Measurements from ENCODE around the gene LTA. TPM values are rescaled to one million over a fixed set of nuclear protein-coding genes. Genes with fewer than 3 reads are reported as not detected.

Gene LTA
- total and polyA plus RNA-seq, 2 experiments from 2014 or later = not detected

DNA sequence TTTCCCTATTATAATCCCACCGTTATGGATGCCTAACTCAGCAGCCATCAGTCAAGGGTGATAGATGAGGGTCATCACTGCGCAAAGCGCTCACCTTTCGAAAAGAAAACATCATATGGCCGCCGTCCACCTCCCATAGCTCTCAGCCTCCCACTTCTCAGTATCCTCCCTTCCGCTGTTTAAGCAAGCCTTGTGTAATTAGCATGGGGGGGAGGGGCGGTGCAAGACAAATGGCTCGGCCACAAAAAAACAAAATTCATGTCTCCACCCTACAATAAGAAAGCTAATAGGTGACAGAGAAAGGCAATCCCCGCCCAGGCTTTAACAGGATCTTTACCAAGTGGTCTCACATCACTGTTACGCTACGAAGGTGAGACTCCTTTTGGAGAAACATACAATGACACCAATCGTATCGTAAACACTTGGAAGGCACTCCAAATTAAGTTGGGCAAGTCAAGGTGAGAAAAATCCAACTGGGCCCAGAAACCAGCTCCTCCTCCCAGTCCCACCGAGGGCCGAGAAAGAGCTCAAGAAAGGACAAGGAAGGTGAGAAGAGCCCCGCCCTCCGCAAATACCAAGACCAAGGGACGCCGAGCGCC is 30.9 kb upstream of the LTA start:
- Histone ChIP-seq H2AFZ (no peak overlapping the region), H3K4me3 (peak overlapping the region; percentile 80), H3K36me3 (ENCODE audit: insufficient read depth) (peaks cover 42% of the 10 kb centered on the region), H3K9me2 (ENCODE audit: insufficient read depth) (no peaks in the 10 kb centered on the region), H4K20me1 (replicated peaks; ENCODE audit: insufficient read depth) (peaks cover 48% of the 10 kb centered on the region), H3K4me2 (peak overlapping the region; percentile 94), H3K4me1 (ENCODE audit: insufficient read depth) (peaks cover 27% of the 10 kb centered on the region), H3F3A (replicated peaks; ENCODE audit: low read depth) (peaks cover 28% of the 10 kb centered on the region), H3K27ac (ENCODE audit: low read depth) (peak overlapping the region; percentile 99), H3K79me2 (replicated peaks; ENCODE audit: insufficient read depth) (peaks cover 63% of the 10 kb centered on the region), H3K27me3 (ENCODE audit: insufficient read depth) (no peaks in the 10 kb centered on the region)
- H3K4me3 Mint-ChIP-seq = peak overlapping the region; percentile 98
- peaks cover 56% of the 10 kb centered on the region for H3K36me3 Mint-ChIP-seq (ENCODE audit: low read depth)
- H3K9me3 Mint-ChIP-seq = no peaks in the 10 kb centered on the region; the same call in 2 of the 3 replicates
- peak; percentile 72 for DNase-seq (ENCODE audit: low spot score)
- peak overlapping the region; percentile 99 for H3K27ac Mint-ChIP-seq
- TF ChIP-seq, protein P1, sequence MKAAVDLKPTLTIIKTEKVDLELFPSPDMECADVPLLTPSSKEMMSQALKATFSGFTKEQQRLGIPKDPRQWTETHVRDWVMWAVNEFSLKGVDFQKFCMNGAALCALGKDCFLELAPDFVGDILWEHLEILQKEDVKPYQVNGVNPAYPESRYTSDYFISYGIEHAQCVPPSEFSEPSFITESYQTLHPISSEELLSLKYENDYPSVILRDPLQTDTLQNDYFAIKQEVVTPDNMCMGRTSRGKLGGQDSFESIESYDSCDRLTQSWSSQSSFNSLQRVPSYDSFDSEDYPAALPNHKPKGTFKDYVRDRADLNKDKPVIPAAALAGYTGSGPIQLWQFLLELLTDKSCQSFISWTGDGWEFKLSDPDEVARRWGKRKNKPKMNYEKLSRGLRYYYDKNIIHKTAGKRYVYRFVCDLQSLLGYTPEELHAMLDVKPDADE (IDR thresholded peaks at IDR 0.05) = no peak
- no peak for TF ChIP-seq EZH2 (IDR thresholded peaks at IDR 0.05; ENCODE audit: low read depth, unreplicated experiment)
- no peak for TF ChIP-seq CREB1 (CRISPR knock-in tag; IDR thresholded peaks at IDR 0.05; ENCODE audit: low read depth)
- no peak for TF ChIP-seq JUNB (IDR thresholded peaks at IDR 0.05; ENCODE audit: unreplicated experiment)
- no peak for TF ChIP-seq ZNF331 (CRISPR knock-in tag; IDR thresholded peaks at IDR 0.05; ENCODE audit: low read depth)
- TF ChIP-seq, protein P2, sequence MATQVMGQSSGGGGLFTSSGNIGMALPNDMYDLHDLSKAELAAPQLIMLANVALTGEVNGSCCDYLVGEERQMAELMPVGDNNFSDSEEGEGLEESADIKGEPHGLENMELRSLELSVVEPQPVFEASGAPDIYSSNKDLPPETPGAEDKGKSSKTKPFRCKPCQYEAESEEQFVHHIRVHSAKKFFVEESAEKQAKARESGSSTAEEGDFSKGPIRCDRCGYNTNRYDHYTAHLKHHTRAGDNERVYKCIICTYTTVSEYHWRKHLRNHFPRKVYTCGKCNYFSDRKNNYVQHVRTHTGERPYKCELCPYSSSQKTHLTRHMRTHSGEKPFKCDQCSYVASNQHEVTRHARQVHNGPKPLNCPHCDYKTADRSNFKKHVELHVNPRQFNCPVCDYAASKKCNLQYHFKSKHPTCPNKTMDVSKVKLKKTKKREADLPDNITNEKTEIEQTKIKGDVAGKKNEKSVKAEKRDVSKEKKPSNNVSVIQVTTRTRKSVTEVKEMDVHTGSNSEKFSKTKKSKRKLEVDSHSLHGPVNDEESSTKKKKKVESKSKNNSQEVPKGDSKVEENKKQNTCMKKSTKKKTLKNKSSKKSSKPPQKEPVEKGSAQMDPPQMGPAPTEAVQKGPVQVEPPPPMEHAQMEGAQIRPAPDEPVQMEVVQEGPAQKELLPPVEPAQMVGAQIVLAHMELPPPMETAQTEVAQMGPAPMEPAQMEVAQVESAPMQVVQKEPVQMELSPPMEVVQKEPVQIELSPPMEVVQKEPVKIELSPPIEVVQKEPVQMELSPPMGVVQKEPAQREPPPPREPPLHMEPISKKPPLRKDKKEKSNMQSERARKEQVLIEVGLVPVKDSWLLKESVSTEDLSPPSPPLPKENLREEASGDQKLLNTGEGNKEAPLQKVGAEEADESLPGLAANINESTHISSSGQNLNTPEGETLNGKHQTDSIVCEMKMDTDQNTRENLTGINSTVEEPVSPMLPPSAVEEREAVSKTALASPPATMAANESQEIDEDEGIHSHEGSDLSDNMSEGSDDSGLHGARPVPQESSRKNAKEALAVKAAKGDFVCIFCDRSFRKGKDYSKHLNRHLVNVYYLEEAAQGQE (IDR thresholded peaks at IDR 0.05; ENCODE audit: unreplicated experiment) = no peak
- TF ChIP-seq, protein P3, sequence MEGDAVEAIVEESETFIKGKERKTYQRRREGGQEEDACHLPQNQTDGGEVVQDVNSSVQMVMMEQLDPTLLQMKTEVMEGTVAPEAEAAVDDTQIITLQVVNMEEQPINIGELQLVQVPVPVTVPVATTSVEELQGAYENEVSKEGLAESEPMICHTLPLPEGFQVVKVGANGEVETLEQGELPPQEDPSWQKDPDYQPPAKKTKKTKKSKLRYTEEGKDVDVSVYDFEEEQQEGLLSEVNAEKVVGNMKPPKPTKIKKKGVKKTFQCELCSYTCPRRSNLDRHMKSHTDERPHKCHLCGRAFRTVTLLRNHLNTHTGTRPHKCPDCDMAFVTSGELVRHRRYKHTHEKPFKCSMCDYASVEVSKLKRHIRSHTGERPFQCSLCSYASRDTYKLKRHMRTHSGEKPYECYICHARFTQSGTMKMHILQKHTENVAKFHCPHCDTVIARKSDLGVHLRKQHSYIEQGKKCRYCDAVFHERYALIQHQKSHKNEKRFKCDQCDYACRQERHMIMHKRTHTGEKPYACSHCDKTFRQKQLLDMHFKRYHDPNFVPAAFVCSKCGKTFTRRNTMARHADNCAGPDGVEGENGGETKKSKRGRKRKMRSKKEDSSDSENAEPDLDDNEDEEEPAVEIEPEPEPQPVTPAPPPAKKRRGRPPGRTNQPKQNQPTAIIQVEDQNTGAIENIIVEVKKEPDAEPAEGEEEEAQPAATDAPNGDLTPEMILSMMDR (conservative IDR thresholded peaks at IDR 0.05; ENCODE audit: low read depth in 2 of 2) = no peak
- TF ChIP-seq EZH2phosphoT487 (IDR thresholded peaks at IDR 0.05; ENCODE audit: unreplicated experiment) = no peak
- TF ChIP-seq STAT1 (IDR thresholded peaks at IDR 0.05; ENCODE audit: unreplicated experiment) = no peak
- no peak for TF ChIP-seq POLR2AphosphoS5 (IDR thresholded peaks at IDR 0.05; ENCODE audit: low read depth)
- peaks cover 19% of the 10 kb centered on the region for H3K27me3 Mint-ChIP-seq (ENCODE audit: insufficient read depth, low read depth, poor library complexity)
- peak; percentile 12 for ATAC-seq
- peaks cover 44% of the 10 kb centered on the region for H3K4me1 Mint-ChIP-seq

Measured in GM23338 (cell line).